Frontal cortex (tissue), 4 donors: Measurements from ENCODE around the gene SHC4. TPM values are rescaled to one million over a fixed set of nuclear protein-coding genes. Genes with fewer than 3 reads are reported as not detected.
"Not testable (repeated sequence)": the region's sequence is repeated elsewhere in the genome, so short reads cannot be mapped to it uniquely, and the experiment has no call there.

Experiments used
- DNase-seq, 2 donors: peaks; one replicate each; pipeline ENCODE4 v3.0.0; 2012; ENCODE audit warnings: low spot score in 2 of 2
- FAIRE-seq: peaks from 2 replicates; lab custom pipeline; 2012; peaks lifted over from hg19 to GRCh38; lab: Jason Lieb, UNC
- total RNA-seq: library from RNA; depleted of rRNA; stranded (reverse); fragments of >200 nt; gene quantifications from one replicate; pipeline ENCODE4 v1.2.3, GENCODE V29; 2014
- donor health status: control.
- donor health status: control.
- donor health status: control.

SHC4 gene
- total RNA-seq, 1 donor from 2014 or later, result 5.7 TPM

GRCh38 chr15:48810414-48811324 lies 153.1 kb downstream of the SHC4 start, which contains the start of gene CEP152:
Gene CEP152 (minus strand): TSS chr15:48811069. CDS start chr15:48805649, 5,420 bp downstream.
- FAIRE-seq (no peak), DNase-seq (peak; percentile 44 to 82)

GRCh38 chr15:48806151-48806550 lies 157.6 kb downstream of the SHC4 start:
- no peak for DNase-seq

DNA sequence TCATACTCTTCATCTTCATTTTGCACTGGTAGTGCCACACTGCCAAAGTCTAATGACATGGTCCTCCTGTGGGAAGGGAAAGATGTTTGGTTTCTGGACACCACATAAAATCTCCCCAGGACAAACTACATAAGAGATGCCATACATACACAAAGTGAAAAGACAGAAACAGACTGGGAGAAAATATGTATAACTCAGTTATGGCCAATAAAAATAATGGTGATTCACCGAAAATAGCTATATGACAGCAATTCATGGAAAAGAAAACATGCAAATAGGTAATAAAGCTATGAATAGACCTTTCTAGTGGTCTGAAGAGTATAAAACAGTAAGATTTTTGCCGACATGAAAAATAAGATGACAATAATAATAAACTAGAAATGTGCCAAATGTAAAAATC lies 158.1 kb downstream of the SHC4 start:
- DNase-seq (no peak), FAIRE-seq (no peak)

More at GRCh38 chr15:48806151-48806550, 157.6 kb downstream of the SHC4 start:
- no peak for FAIRE-seq

DNA sequence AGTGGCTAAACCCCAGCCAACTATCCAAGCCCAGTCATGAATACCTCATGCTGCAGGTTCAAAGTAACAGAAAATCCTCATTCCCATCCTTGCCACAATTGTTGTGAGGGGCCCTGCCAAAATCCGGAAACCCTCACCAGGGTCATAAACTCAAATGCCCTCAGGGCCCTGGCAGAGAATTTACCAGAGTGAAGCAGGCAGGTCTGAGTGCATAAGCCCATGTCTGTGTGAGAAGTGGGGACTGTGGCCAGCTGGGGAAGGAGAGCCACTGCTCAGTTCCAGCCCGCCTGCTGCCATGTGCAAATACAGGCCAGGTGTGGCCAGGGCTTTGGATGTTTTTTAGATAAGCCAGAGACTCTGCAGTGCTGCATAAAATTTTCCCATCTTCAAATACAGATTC lies 159.8 kb downstream of the SHC4 start:
- FAIRE-seq (no peak), DNase-seq (no peak)

DNA sequence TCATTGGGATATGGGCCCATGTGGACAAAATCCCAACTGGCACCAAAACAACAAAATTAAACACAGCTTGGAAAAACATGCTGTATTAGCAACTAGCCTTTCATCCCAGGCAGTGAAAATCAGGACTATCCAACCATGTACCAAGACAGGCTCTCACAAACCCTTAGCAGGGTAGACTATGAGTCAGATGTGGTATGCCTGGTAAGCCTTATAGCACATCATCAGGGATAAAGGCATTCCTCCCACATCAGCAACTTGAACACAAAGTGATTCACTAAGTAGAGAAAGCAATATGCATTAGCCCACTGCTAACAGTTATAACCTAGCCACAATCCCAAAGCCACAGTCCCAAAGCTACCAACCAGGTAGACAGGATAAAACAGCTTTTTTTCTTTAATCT lies 160.9 kb downstream of the SHC4 start:
- no peak for DNase-seq
- FAIRE-seq, result no peak

GRCh38 chr15:48802257-48802656 lies 161.5 kb downstream of the SHC4 start:
- no peak for DNase-seq
- no peak for FAIRE-seq

- FAIRE-seq (peak; percentile 66), DNase-seq (no peak)
Observed at GRCh38 chr15:48800811-48801455, 162.8 kb downstream of the SHC4 start.

DNA sequence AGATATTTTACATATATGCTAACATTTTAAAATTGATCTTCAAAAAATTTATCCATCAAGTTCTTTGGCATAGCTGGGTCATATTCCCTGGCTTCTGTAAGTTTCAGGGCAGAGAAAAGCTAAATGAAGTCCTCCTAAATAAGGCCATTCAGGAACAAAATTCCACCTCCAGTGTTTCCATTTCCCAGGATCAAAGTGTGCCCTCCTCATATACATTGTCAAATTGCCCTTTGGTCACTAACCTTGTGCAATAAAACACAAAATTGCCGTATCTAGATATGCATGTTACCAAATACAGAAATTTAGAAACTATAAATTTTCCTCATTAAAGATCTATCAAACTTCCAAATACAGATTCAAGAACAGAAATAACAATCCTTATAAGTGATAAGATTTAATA lies 163.5 kb downstream of the SHC4 start:
- FAIRE-seq (no peak), DNase-seq (no peak)

DNA sequence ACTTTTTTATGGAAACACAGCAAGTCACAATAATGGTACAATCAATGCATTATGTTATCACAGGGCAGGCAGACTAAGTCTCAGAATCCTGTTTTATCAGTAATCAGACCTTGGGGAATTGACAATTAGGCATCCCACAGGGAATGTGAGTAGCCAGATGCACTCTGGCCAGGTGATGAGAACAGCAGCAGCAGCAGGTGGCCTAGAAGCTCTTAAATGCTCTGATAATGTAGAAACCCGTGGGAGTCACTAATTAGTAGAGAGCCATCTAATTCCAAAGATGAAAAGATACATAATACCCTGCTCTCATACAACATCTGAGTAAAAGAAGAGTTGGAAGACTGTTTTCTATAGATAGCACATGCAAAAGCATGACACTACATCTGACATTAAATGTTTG lies 165.4 kb downstream of the SHC4 start:
- no peak for FAIRE-seq
- DNase-seq, result no peak

GRCh38 chr15:48796930-48797329 lies 166.8 kb downstream of the SHC4 start:
- no peak for FAIRE-seq
- DNase-seq, result no peak

GRCh38 chr15:48796521-48796920 lies 167.2 kb downstream of the SHC4 start:
- FAIRE-seq (no peak), DNase-seq (no peak)

GRCh38 chr15:48795901-48796300 lies 167.8 kb downstream of the SHC4 start:
- no peak for DNase-seq
- no peak for FAIRE-seq

DNA sequence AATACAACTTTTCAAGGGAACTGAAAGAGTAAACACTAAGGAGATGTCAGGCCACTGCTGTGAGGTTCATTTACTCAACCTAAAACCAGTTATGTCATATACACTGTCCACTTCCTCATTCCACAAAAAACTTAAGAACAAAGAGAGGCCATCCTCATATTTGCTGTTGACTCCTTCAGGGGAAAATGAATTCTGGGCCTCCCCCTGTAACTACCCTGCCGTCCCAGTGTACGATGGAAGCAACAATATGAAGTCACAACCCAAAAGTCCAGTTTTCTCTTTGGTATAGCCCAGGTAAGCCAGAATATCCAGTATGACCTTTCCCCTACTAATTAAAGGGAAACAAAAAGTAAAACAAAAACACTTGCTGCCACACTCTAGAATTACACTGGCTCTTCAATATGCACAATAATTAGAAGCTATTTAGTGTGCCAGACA lies 169.0 kb downstream of the SHC4 start:
- FAIRE-seq (no peak), DNase-seq (no peak)

DNA sequence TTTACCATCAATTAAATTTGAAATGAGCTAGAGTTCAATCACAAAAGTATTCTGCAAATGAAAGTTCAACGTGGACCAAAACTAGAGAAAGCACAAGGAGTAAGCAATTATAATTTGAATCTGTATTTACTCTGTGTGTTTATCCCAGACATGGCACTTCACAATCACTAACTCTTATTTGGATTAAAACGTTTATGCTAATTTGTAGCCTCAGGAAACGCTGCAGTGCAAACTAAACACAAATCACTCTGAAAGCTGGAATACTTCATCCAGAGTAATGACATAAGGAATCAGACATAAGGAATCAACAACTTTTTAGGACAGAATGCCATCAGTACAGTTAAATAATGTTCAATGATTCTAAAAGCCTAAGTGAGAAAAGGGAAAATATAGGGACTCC lies 171.3 kb downstream of the SHC4 start:
- FAIRE-seq, result no peak
- no peak for DNase-seq

- FAIRE-seq, DNase-seq: not testable (repeated sequence)
Observed at GRCh38 chr15:48790466-48791115, 173.1 kb downstream of the SHC4 start.

DNA sequence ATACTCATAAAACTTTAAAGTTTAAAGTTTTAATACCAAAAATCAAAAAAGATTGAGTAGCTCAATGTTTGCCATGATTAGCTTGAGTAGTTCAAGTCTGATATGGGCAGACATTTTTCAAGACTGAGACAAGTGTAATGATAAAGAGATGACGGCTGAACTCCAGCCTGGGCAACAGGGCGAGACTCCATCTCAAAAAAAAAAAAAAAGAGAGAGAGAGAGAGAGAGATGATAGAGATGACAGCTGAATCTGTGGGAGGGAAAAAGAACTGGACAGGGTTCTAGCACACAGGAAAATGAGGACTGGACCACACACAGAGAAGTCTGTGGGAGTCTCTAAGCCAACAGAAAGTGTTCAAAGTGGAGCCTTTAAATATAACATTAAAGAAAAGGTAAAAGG lies 178.0 kb downstream of the SHC4 start:
- DNase-seq, result no peak
- FAIRE-seq, result no peak

DNA sequence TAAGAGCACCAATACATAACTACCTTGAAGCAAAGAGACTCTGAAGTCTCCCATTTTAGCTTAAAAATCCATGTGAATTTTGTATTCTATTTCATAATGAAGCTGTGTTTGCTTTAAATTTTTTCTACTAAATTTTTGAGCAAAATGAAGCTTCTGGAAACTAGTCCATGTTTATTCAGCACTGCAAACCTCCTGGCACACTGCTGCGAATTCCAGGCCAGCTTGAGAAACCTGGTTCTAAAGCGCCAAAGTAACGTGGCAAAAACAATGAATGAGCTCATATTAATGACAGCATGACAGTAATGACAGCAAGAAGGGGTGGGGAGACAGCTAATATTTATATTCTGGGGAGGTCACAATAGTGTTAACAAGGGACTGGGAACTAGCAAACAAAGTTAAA lies 178.5 kb downstream of the SHC4 start:
- no peak for DNase-seq
- FAIRE-seq, result no peak

- DNase-seq, result no peak
Observed at GRCh38 chr15:48784756-48785155, 179.0 kb downstream of the SHC4 start.

GRCh38 chr15:48782911-48783310 lies 180.8 kb downstream of the SHC4 start:
- no peak for FAIRE-seq
- DNase-seq, result no peak

More at GRCh38 chr15:48784756-48785155, 179.0 kb downstream of the SHC4 start:
- FAIRE-seq, result no peak

GRCh38 chr15:48781481-48782081 lies 182.1 kb downstream of the SHC4 start:
- DNase-seq (no peak), FAIRE-seq (no peak)
